NCI-H1417 (cell line): ENCODE data around the gene BCAS4.

Experiments
- DNase-seq, 3 experiments: peaks; one replicate each; lab custom pipeline; 2025; lab: John Stamatoyannopoulos, UW

The BCAS4 gene

DNA sequence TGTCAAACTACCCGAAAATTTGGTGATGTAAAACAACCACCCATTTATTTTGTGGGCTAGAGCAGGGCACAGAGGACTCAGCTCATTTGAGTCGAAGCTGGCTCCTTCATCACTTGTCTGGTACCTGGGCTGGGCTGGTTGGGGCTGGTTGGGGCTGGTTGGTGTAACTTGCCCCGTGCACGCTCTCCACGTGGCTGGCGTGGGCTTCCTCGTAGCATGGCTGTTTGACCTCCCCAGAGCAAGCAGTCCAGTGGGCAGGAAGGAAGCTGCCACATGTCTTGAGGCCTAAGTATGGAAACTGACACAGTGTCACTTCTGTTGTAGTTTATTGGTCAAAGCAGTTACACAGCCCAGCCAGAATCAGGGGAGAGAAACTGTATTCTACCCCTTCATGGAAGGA is 27.1 kb downstream of the BCAS4 start:
- no peak for DNase-seq

DNA sequence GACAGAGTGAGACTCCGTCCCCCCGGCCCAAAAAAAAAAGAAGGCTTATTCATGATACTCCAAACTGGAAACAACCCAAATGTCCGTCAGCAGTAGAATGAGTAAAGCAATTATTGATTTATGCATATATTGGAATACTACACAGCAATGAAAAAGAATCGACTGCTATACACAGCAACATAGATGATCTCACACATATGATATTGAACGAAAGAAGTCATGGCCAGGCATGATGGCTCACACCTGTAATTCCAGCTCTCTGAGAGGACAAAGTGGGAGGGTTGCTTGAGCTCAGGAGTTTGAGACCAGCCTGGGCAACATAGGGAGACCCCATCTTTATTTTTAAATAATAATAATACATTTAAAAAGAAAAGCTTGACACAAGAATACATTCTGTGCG is 28.5 kb downstream of the BCAS4 start:
- DNase-seq = no peak

DNA sequence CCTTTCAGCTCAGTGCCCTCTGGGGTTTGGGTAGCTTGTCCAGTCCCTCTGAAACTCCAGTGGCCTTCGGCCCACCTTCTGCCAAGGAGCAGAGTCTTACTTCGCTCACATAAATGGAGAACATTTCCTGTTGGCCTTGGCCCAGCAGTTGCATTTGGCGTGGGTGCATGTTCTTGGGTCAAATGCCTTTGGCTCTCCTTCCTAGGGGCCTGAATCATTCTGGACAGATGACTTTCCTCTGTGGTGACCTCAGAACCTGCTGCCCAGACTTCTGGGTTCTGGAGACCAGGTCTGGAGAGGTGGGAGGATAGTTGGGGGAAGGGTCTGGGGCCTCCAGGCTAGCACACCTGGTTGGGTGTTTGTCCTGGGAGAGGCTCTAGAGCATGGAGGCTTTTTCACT is 29.3 kb downstream of the BCAS4 start:
- DNase-seq = no peak

DNA sequence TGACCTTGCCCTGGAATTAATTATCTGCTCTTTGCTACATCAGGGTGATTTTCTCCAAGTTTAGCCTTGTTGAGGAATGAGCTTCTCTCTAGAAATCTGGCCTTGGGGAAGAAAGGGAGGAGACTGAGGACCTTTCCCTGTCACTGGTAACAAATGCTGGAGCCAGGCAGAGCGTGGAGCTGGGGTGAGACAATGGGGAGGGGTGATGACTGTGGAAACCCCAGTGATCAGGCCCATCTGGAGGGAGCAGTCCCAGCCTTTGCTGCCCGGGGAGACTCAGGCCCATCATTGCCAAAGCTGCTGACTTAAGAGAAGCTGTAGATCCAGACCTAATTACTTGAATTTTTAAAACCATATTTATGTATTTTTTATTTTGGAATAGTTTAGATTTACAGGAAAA is 31.3 kb downstream of the BCAS4 start:
- no peak for DNase-seq

DNA sequence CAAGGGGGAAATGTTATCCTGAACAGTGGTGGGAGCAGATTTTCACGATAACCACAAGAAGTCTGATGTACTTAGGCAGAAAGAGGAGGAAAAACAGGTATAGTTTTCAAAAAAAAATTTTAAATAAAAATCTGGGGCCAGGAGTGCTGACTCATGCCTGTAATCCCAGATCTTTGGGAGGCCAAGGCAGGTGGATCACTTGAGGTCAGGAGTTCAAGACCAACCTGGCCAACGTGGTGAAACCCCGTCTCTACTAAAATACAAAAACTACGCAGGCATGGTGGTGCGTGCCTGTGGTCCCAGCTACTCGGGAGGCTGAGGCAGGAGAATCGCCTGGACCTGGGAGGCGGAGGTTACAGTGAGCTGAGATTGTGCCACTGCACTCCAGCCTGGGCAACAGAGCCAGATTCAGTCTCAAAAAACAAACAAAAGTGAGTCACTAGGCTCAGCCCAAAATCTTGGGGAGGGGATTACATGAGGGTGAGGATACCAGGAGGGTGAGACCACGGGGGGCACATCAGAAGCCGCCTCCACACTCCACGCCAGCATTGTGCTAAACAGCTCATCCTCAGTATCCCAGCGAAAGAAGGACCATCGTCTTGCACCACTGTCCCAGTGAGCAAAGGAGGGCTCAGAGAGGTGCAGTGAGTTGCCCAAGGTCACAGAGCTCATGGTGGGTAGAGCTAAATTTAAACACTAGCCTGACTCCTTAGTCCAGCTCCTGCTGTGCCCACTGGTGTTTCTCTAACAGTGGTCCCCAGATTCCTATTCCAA is 33.7 kb downstream of the BCAS4 start:
- no peak for DNase-seq

DNA sequence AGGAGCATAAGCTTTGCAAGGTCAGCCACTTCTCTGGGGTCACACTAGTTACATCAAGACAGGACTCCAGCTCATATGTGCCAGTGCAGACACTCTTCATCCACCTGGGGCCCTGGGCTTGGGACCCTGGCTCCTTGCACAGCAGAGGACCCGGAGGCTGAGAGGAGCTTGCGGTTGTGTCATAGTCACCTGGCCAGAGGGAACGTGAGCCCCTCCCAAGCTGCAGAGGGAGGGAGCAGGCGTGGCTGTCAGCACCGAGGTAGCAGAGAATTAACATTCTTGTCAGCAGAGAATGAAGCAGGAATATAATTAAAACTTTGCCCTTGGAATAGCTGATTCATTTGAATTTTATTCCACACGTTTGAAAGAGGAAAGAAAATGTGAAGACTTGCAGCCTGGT is 36.8 kb downstream of the BCAS4 start:
- no peak for DNase-seq

DNA sequence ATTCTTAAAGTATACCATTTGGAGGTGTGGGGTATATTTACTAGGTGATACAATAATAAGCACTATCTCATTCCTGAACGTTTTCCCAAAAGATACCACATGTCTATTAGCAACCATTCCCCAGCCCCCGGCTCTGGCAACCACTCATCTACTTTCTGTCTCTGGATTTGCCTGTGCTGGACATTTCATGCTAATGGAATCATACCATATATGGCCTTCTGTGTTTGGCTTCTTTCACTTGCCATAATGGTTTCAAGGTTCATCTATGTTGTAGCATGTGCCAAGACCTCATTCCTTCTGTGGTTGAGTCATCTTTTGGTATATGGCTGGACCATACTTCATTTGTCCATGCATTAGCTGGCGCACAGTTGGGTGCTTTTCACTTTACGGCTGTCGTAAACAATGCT is 39.7 kb downstream of the BCAS4 start:
- DNase-seq = no peak

DNA sequence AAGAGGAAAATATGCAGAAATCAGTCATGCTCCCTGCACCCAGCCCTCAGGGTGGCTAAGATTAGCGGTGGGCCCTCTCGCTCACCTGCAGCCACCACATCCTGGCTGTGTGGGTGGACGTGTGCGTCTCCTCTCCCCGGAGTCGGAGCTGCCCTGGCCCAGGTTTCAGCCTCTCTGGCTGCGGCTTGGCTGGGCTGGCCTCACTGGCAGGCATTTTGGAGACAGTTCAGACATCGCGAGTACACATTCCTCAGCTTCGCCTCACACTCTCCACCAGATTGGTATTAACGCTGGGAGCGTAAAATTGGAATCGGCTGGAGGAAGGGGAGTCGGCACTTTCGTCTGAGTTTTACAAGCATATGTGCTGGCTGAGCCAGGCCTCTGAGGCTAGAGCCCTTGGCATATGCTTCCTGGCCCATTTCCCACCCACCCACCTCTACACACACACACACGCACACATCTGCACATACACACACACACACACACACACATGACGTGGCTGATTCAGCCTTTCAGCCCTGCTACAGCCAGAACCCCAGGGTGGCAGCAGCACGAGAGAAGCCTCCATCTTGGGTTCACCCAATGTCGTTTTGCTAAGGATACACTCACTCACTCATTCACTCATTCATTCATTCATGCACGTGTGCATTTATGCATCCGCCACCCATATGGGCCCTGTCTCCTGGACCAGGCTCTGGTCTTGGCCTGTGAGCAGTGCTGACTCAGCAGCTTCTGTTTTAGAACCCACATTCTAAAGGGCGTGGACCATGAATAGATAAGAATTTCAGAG is 42.9 kb downstream of the BCAS4 start:
- no peak for DNase-seq

DNA sequence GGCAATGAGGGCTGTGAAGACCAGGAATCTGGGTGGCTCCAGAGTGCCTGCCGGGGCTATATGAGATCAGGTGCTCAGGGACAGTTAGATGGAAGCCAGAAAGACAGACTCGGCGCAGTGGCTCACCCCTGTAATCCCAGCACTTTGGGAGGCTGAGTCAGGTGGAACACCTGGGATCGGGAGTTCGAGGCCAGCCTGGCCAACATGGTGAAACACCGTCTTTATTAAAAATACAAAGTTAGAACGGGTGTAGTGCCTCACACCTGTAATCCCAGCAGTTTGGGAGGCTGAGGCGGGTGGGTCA is 43.4 kb downstream of the BCAS4 start:
- DNase-seq = no peak

DNA sequence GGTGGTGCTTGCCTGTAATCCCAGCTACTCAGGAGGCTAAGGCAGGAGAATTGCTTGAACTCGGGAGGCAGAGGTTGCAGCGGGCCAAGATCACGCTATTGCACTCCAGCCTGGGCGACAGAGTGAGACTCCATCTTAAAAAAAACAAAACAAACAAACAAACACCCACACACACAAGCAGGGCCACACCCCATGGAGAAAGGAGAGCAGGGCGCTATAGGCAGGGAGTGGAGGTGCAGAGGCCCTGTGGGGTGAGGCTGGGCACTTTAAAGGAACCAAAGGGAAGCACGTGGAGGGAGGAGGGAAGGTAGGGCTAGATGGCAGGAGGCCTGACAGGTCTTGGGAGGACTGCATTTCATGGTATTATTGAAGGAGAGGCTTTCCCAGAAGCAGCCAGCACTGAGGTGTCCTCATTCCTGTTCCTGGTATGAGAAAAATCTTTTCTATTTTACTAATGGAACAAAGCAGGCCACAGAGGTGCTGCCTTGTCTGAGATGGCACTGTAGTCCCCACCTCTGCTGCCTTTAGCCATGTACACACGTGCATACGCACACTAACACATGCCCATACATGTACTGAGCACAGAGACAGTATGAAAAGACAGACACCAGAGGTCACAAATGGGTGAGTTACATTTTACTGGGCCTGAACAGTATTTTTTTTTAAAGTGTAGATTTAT is 44.0 kb downstream of the BCAS4 start:
- DNase-seq = no peak

DNA sequence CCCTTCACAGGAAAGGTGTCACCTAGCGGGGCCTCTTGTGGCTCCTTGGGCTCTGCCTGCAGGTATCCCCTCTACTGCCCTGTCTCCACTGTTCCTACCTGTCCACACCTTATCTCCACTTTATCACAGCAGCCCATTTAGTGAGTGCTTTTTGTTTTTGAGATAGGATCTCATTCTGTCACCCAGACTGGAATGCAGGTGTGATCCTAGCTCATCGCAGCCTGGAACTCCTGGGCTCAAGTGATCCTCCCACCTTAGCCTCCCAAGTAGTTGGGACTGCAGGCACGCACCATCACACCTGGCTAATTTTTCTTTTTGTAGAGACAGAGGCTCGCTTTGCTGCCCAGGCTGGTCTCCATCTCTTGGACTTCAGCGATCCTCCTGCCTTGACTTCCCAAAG is 48.0 kb downstream of the BCAS4 start:
- DNase-seq = no peak

DNA sequence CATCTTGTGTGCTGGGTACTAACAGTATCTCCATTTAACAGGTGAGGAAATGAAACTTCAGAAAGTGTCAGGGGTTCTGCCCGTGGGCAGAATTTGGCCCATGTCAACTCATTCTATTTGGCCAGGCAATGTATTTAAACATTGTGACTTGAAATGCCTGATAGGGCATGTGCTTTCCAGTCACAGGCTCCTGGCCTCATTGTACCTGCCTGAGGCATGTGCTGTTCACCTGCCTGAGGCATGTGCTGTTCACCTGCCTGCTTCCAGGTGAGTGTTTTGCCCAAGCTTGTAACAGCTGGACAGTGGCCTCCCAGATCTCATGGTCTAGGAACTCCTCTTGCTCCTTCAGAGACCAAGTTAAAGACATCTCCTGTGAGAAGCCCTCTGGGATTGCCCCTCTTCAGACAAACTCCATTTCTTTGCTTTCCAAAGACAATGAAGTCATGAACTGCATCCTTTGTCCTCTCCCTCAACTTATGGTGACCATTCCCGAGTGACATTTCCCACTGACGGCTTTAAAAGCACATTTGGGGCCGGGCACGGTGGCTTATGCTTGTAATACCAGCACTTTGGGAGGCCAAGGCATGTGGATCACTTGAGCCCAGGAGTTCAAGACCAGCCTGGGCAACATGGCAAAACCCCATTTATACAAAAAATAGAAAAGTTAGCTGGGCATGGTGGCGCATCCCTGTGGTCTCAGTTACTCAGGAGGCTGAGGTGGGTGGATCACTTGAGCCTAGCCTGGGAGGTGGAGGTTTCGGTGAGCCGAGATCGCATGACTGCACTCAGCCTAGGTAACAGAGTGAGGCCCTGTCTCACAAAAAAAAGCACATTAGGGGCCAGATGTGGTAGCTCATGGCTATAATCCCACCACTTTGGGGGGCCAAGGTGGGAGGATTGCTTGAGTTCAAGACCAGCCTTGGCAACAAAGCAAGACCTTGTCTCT is 48.7 kb downstream of the BCAS4 start:
- DNase-seq = no peak

DNA sequence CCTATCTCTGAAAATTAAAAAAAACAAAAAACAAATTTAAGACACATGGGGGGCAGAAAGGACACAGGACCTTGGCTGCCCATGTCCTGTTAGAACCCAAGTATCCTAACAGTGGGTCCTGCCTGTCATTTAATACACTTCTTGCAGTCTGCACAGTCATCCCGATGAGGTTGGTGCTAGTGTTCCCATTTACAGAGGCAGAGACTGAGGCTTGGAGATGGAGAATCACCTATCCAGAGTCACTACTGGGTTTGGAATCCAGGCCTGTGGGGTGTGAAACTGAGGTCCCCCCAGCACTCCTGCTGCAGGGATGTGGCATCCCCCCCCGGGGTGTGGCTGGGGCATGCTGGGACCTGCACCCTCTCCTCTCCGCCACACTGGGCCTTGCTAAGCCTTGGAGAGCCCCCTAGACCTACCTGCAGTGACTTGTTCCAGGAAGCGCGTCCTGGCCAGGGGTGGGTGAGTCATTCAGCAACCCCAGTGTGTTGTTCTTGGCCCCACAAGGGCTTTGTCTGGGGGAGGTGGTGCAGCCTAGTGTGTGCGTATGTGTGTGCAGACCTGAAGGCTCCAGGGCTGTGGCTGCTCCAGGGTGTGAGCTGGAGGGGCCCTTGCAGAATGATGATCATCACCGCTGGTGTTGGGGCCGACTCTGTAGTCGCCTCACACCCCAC is 49.7 kb downstream of the BCAS4 start:
- no peak for DNase-seq

DNA sequence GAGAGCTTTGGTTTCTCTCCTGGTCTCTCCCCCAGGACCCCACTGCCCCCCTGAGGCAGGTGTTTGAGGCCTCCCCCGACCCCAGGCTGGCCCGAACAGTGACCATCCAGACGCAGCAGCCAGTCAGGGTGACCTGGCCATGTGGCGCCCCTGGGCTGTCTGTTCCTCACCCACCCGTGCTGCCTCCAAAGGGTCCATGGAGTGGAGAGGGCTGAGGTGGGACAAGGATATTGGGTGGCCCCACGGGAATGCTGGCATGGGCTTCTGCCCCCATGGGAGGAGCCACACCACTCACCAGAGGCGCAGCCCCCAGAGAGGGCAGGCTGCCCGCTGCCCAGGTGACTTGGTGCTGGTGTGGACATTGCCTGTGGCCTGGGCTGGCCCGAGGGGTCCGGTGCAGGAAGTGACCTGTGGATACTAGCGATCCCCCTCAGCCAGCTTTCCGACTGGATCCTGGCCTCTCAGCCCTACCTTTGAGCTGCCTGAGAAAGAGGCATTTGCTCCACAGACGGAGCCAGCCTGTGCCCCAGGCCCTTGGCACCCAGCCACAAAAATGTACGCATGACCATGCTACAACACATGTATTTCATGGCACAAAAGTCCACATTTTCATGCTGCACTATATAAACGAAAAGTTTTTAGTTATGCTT is 50.8 kb downstream of the BCAS4 start:
- no peak for DNase-seq

DNA sequence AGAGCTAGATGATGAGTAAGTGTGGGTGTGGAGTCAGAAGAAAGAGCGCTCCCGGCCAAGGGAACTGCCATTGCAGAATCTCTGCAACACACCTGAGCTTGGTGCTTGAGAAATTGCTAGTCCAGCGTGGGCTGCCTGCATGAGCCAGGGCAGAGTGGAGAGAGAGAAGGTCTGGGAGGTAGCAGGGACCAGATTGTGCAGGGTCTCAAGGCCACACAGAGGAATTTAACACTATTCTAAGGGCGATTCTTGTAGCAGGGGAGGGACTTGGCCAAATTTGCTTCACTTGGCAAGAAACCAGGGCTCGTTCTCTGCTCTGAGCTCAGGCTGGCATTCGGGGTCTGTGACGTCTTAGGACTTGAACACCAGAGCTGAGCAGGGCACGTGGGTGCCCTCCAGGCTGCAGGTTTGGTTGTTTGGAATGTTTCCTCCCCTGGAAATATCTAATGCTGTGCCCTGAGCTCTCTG is 53.5 kb downstream of the BCAS4 start:
- DNase-seq = no peak

DNA sequence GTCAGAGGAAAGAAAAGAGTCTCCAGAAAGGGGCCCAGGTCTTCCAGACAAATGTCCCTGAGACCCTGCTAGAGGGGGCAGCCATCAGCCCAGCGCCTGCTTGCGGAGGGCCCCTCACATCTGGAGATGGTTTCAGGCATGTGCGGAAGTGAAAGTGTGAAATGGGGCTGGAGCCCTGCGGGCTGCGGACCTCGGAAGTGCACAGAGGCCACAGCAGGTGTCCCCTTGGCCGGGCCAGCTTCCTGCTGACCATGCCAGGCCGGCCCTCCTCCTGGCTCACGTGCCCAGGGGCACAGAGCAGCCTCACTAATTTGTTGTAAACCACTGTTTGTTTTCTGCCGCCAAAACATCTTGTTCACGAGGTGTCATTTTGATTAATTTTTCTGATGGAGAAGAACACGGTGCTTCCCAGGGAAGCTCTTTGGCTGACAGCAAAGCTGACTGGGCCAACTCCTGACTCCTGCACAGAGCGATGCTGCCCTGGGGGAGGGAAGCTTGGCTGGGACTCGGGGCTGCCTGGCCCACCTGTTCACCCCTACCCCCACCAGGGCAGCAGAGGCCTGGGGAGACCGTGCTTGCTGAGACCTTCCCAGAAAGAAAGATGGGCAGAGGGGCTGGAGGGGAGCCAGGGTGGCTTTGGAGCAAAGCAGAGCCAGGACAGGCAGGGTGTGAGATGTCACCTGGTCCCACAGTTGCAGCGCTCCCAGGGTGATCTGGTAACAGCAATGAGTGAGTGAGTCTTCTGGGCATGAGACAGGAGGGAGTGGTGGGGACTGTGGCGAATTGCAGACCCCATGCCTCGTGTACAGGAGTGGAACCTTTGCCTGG is 54.2 kb downstream of the BCAS4 start:
- peak in 2 of 3 experiments; percentile 39 to 68 for DNase-seq

DNA sequence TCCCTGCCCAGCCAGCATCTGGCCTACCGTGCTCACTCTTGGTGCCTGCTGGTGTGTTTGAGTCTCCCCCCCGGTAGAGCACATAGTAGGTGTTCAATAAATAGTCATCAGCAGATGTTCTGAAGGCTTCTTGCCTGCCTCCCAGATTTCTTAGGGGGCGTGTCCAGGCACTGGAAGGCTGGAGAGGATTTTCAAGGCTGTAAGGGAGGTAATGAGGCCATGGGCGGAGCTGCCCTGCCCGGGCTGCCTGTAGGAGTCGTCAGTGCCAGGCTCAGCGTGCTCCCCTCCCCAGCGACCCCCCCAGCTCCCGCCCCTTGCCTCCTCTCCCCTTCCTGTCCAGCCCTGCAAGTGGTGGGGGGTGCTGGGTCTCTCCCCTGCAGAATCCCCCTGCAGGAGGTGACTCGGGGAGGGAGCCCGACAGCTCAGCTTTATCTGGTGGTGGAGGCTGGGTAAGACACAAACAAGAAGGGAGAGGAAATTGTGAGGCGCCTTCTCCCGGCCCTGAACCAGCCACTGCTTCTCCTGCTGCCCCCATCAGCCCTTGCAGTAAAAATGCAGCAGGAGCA is 55.9 kb downstream of the BCAS4 start:
- DNase-seq = no peak

DNA sequence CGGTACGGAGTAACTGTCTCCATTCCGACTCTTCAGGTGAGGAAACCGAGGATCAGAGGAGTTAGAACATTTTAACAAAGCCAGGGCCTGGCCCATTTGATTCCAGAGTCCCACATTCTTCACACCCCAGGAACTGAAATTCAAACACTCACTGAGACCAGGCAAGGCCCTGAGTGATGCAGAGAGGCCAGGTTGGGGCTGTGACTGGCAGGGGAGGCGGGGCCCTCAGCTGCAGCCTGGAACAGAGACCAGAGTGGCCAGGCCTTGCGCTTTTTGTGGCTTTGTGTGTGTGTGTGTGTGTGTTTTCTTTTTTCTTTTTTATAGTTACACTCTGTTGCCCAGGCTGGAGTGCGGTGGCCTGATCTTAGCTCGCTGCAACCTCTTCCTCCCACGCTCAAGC is 57.2 kb downstream of the BCAS4 start:
- DNase-seq = no peak

DNA sequence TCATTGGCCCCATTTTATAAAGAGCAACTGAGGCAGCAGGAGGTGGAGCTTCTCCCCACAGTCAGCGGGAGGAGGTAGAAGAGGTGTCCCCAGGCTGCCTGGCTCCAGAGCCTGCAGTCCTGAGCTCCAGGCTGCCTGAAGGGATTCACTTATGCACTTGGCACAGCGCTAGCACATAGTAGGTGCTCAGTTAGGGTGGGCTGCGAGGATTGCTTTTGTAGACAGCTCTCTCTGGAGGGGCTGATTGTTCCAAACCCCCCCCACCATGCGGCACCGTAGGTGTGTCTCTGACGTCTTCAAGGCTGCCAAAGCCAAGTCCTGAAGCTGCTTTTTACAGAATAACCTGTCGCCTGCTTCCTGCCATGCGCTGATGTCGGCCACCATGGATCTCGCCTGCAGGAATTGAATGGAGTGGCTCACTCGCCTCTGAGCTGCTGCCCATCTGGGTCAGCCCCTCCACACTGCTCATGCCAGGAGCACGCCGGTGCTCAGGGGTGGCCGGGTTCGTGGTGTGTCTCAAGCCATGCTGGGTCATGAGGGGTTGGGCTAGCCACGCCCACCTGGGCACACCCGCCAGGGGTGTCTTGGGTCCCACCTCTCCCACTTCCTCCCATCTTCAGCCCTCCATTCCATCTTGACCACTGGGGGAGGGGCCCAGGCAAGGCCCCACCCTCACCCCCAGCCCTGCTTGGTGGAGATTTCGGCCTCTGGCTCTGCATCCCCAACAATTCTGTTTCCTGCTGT is 59.8 kb downstream of the BCAS4 start:
- DNase-seq = no peak
